Type B pancreatic cell (in vitro differentiated cells): ENCODE data around the gene ZNG1E. TPM values are rescaled to one million over a fixed set of nuclear protein-coding genes. Genes with fewer than 3 reads are reported as not detected.
A peak's percentile ranks its signal among the peaks of the same experiment; 100 is the strongest.
"Not testable (repeated sequence)": the region's sequence is repeated elsewhere in the genome, so short reads cannot be mapped to it uniquely, and the experiment has no call there.

Experiments
- DNase-seq: peaks from one replicate; pipeline ENCODE4 v3.0.0; 2021; ENCODE audit warnings: mixed read lengths; ENCODE audit not compliant: unreplicated experiment; ENCODE audit errors: extremely low spot score
- H3K27ac Mint-ChIP-seq: 2 replicates; pipeline ENCODE4 v1.8.0; 2021; ENCODE audit warnings: mild to moderate bottlenecking, mixed read lengths
- H3K27me3 Mint-ChIP-seq: 2 replicates; pipeline ENCODE4 v1.8.0; 2021; ENCODE audit warnings: mixed read lengths
- H3K36me3 Mint-ChIP-seq: 2 replicates; pipeline ENCODE4 v1.8.0; 2021; ENCODE audit warnings: mixed read lengths
- H3K4me1 Mint-ChIP-seq: one replicate; pipeline ENCODE4 v1.8.0; 2021; ENCODE audit warnings: mixed read lengths; ENCODE audit not compliant: unreplicated experiment
- H3K4me3 Mint-ChIP-seq: 2 replicates; pipeline ENCODE4 v1.8.0; 2021; ENCODE audit warnings: mild to moderate bottlenecking, mixed read lengths
- H3K9me3 Mint-ChIP-seq: 2 replicates; pipeline ENCODE4 v1.8.0; 2021; ENCODE audit warnings: mixed read lengths
- long read RNA-seq: library from polyadenylated mRNA; unstranded; transcript quantifications from one replicate; pipeline ENCODE4 v2.0.0, GENCODE V29; 2020
- total RNA-seq: library from RNA; stranded (reverse); gene quantifications from 2 replicates; pipeline ENCODE4 v1.2.1, GENCODE V29; 2021; ENCODE audit warnings: low replicate concordance
- TF ChIP-seq, protein P1 (sequence below): fragments of 200-600 bp; sonication (generic); conservative IDR thresholded peaks from 2 replicates; pipeline ENCODE4 v1.5.0; 2021; ENCODE audit warnings: antibody characterized with exemption, mild to moderate bottlenecking

Gene ZNG1E
- 31.6 and 38.8 TPM in 2 replicates for total RNA-seq
- long read RNA-seq, transcript CBWD5-233 (16 exons, 1,411 nt): minor isoform, 17 of 100 reads
- long read RNA-seq, transcript CBWD5-202 (3 exons, 1,347 nt): minor isoform, 11 of 100 reads
- long read RNA-seq, transcript CBWD5-207 (15 exons, 1,791 nt): major isoform, 29 of 100 reads
- long read RNA-seq, partial matches to known transcripts: 2 of 100 reads
- long read RNA-seq, other reads (novel, unspliced or antisense): 36 of 100 reads

DNA sequence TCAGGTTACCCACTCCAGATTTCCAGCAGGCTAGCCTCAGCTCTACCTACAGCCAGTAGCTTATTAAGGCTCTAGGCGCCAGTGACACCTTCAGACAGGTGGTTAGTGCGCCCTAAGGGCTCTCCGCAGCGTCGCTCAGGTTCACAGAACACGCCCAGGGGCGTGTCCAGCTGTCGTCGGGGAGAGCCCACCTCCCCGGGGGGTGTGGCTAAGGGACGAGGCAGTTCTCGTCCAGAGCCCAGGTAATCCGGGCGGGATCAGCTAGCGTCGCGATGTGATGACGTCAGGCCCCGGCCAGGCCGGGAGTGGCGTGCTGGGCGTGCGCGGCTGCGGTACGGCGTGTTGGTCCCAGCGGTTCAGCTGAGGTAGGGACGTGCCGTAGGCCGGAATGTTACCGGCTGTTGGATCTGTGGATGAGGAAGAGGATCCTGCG lies at the start of gene ZNG1E:
Gene ZNG1E (plus strand): TSS at position 340 of the 433 bp plus-strand sequence. CDS start 49 bp downstream, at position 389.
- not testable (repeated sequence) for DNase-seq, H3K27me3 Mint-ChIP-seq, H3K9me3 Mint-ChIP-seq, H3K4me1 Mint-ChIP-seq, H3K36me3 Mint-ChIP-seq
- Mint-ChIP-seq H3K4me3 (peak within 1 kb of the TSS; percentile 89), H3K27ac (peak within 1 kb of the TSS; percentile 81)

DNA sequence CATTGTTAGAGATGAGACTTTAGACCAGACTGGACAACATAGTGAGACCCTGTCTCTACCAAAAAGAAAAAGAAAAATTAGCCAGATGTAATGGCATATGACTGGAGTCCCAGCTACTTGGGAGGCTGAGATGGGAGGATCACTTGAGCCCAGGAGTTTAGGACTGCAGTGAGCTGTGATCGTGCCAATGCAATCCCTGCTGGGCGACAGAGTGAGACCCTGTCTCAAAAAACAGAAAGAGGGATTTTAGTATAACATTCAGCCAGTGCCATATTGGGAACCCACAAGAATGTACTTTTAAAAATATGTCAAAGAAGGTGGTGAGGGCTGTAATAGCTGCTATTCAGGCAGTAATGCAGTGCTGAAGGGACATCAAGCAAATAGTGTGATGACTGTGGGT lies 2.1 kb upstream of the ZNG1E start:
- not testable (repeated sequence) for H3K9me3 Mint-ChIP-seq, H3K27me3 Mint-ChIP-seq, H3K27ac Mint-ChIP-seq, DNase-seq, H3K4me1 Mint-ChIP-seq, H3K4me3 Mint-ChIP-seq, H3K36me3 Mint-ChIP-seq

DNA sequence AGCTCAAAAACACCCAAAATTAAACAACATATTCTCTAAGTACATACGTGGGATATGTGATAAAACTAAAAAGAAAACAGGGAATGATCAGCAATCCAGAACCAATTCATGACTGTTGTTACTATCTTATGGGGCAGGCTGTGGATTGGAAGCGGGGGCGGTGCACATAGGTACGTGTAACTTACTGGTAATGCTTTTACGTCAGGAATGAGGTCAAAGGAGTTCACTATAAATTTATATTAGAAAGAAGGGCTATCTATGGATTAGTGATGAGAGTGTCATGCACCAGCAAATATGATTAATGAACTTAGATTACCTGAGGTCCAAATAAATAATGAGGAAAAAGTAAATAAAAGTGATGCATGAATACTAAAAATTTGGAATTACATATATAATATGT lies 710 bp upstream of the ZNG1E start:
- not testable (repeated sequence) for DNase-seq, H3K36me3 Mint-ChIP-seq, H3K9me3 Mint-ChIP-seq, H3K4me1 Mint-ChIP-seq, H3K27me3 Mint-ChIP-seq
- Mint-ChIP-seq H3K27ac (peak overlapping the region; percentile 68), H3K4me3 (peak overlapping the region; percentile 89)

DNA sequence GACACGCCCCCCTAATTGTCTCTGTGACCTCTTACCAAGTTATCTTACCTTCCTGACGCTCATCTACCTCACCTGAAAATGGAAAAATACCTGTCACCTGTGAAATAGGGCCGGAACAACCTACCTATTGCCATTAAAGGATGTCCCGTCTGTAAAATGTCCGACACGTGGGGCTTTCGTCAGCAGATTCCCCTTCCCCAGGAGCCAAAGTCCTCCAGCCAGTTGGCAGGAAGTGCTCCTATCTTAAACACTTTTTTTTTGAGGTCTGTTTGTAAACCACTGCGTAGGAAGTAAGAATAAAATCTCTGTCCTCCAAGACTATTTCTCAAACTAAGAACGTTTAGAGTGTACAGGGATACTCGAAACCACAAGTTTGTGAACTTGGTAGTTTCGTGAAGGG lies 661 bp downstream of the ZNG1E start:
- not testable (repeated sequence) for H3K9me3 Mint-ChIP-seq, H3K27me3 Mint-ChIP-seq, H3K4me1 Mint-ChIP-seq, DNase-seq, H3K36me3 Mint-ChIP-seq
- Mint-ChIP-seq H3K27ac (peak overlapping the region; percentile 81), H3K4me3 (peak overlapping the region; percentile 84)

DNA sequence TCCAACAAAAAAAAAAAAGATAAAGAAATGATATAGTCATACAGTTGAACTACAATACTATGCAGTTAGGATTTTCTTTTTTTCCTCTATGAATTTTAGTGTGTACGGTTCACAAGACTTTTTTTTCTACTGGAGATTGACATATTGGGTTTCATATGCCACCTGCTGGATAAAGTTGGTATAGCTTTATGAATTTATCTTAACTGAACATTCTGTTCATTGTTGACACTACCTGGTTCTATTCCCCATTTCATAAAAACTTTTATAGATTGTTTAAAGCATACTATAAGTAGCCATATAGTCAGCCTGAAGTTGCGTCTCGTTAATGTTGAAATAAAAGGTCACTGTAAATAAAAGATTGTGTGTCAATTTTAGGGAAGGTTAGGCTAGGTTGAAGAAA lies 2.8 kb downstream of the ZNG1E start:
- TF ChIP-seq, protein P1, sequence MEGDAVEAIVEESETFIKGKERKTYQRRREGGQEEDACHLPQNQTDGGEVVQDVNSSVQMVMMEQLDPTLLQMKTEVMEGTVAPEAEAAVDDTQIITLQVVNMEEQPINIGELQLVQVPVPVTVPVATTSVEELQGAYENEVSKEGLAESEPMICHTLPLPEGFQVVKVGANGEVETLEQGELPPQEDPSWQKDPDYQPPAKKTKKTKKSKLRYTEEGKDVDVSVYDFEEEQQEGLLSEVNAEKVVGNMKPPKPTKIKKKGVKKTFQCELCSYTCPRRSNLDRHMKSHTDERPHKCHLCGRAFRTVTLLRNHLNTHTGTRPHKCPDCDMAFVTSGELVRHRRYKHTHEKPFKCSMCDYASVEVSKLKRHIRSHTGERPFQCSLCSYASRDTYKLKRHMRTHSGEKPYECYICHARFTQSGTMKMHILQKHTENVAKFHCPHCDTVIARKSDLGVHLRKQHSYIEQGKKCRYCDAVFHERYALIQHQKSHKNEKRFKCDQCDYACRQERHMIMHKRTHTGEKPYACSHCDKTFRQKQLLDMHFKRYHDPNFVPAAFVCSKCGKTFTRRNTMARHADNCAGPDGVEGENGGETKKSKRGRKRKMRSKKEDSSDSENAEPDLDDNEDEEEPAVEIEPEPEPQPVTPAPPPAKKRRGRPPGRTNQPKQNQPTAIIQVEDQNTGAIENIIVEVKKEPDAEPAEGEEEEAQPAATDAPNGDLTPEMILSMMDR: peak; percentile 53
- not testable (repeated sequence) for H3K27ac Mint-ChIP-seq, H3K27me3 Mint-ChIP-seq, H3K4me1 Mint-ChIP-seq, DNase-seq, H3K4me3 Mint-ChIP-seq, H3K36me3 Mint-ChIP-seq, H3K9me3 Mint-ChIP-seq

DNA sequence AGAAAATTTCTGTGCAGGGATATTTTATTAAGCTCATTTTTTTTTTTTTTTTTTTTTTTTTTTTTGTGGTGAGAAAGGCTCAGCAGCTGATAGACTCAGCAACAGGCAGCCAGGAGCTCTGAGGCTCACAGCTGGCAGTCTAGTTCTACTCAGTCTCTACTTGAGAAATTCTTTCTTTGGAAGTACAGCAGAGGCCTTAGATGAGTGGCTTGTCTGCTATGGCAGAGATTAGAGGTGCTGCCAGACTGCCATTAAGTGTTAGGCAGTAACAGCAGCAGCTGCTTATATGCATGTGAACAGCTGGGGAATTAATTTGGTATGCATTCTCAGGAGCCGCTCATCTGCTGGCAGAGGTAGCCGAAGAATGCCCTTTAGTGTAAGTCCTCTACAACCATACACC lies 27.8 kb downstream of the ZNG1E start:
- not testable (repeated sequence) for DNase-seq, H3K27me3 Mint-ChIP-seq, H3K4me3 Mint-ChIP-seq, H3K36me3 Mint-ChIP-seq, H3K27ac Mint-ChIP-seq, H3K9me3 Mint-ChIP-seq, H3K4me1 Mint-ChIP-seq

DNA sequence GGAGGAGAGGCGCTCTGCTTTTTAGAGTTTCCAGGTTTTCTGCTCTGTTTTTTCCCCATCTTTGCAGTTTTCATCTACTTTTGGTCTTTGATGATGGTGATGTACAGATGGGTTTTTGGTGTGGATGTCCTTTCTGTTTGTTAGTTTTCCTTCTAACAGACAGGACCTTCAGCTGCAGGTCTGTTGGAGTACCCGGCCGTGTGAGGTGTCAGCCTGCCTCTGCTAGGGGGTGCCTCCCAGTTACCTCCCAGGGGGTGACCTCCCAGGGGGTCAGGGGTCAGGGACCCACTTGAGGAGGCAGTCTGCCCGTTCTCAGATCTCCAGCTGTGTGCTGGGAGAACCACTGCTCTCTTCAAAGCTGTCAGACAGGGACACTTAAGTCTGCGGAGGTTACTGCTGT lies 38.7 kb downstream of the ZNG1E start:
- H3K9me3 Mint-ChIP-seq, H3K27ac Mint-ChIP-seq, H3K4me3 Mint-ChIP-seq, H3K36me3 Mint-ChIP-seq, H3K4me1 Mint-ChIP-seq, DNase-seq, H3K27me3 Mint-ChIP-seq: not testable (repeated sequence)

DNA sequence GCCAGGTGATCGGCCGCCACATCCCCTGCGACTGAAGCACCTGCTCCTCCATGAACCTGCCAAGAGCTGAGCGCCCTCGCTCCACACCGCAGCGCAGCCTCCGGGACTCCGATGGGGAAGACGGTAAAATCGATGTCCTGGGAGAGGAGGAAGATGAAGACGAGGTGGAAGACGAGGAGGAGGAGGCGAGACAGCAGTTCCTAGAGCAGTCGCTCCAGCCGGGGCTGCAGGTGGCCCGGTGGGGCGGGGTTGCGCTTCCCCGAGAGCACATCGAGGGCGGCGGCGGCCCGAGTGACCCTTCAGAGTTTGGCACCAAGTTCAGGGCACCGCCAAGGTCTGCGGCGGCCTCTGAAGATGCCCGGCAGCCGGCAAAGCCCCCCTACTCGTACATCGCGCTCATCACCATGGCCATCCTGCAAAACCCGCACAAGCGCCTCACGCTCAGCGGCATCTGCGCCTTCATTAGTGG lies 61.4 kb downstream of the ZNG1E start, which contains the start of gene FOXD4L4:
Gene FOXD4L4 (plus strand): TSS at position 51 of the 469 bp plus-strand sequence. CDS start 0 bp downstream, at position 51.
- not testable (repeated sequence) for H3K4me1 Mint-ChIP-seq, H3K36me3 Mint-ChIP-seq, H3K27ac Mint-ChIP-seq, H3K4me3 Mint-ChIP-seq, H3K9me3 Mint-ChIP-seq
- DNase-seq: peak; percentile 48
- peaks cover 16% of the 10 kb centered on the region for H3K27me3 Mint-ChIP-seq

DNA sequence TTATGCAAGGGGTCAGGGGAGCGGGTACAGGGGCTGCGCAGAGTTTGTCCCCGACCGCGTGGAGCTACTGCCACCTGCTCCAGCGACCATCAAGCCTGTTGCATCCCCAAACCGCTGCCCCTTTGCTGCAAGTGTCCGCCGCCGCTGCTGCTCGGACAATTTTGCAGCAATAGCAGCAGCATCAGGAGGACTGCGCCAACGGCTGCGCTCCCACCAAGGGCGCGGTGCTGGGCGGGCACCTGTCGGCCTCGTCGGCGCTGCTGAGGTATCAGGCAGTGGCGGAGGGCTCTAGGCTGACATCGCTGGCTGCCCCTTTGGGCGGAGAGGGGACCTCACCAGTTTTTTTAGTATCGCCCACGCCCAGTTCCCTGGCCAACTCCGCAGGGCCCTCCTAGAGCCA lies 62.4 kb downstream of the ZNG1E start:
- peaks cover 16% of the 10 kb centered on the region for H3K27me3 Mint-ChIP-seq
- H3K4me3 Mint-ChIP-seq, H3K4me1 Mint-ChIP-seq, H3K27ac Mint-ChIP-seq, H3K9me3 Mint-ChIP-seq, DNase-seq, H3K36me3 Mint-ChIP-seq: not testable (repeated sequence)

Other genes starting within 250 kb of the ZNG1E start
- gene FOXD4L4, start 61.2 kb downstream of the ZNG1E start, total RNA-seq: 0.51 TPM in 1 of 2 replicates, not detected in the other